GM12878 (cell line): ENCODE measurements around the gene DUOXA1. TPM values are rescaled to one million over a fixed set of nuclear protein-coding genes. Genes with fewer than 3 reads are reported as not detected.

ENCODE experiments used
- BACH1 ChIP-seq: fragments of 450-650 bp; IDR thresholded peaks from 2 replicates; pipeline ENCODE4 v1.6.1; 2017; ENCODE audit warnings: mild to moderate bottlenecking, borderline replicate concordance
- BCL11A ChIP-seq: IDR thresholded peaks from 2 replicates; pipeline ENCODE4 v1.6.1; 2011; ENCODE audit warnings: low read depth, low read length
- BHLHE40 ChIP-seq, 2 experiments: fragments of 450-650 bp in 1 of 2; IDR thresholded peaks; 2 replicates each; pipeline ENCODE4 v1.6.1; 2011 to 2017; ENCODE audit warnings: low read depth in 2 of 2, borderline replicate concordance in 1 of 2, improper control_type of control experiment in 1 of 2, low read length in 1 of 2, mild to moderate bottlenecking in 1 of 2
- HDAC2 ChIP-seq: fragments of 200-600 bp; sonication (generic); IDR thresholded peaks from 2 replicates; pipeline ENCODE4 v1.6.1; 2017
- IRF5 ChIP-seq: fragments of 450-650 bp; IDR thresholded peaks from 2 replicates; pipeline ENCODE4 v1.6.1; 2017; ENCODE audit warnings: borderline replicate concordance
- KAT2A ChIP-seq: conservative IDR thresholded peaks from 2 replicates; pipeline ENCODE4 v1.6.1; 2011; ENCODE audit warnings: low read depth, low read length; ENCODE audit not compliant: control insufficient read depth
- NFIC ChIP-seq: IDR thresholded peaks from 2 replicates; pipeline ENCODE4 v1.6.1; 2012; ENCODE audit warnings: low read depth, mild to moderate bottlenecking, inconsistent platforms, low read length, moderate library complexity
- NFXL1 ChIP-seq: fragments of 450-650 bp; IDR thresholded peaks from 2 replicates; pipeline ENCODE4 v1.6.1; 2017; ENCODE audit warnings: antibody characterized with exemption, mild to moderate bottlenecking, borderline replicate concordance
- NR2C1 ChIP-seq: fragments of 450-650 bp; IDR thresholded peaks from 2 replicates; pipeline ENCODE4 v1.6.1; 2017; ENCODE audit warnings: antibody characterized with exemption, mild to moderate bottlenecking, moderate library complexity
- RB1 ChIP-seq: fragments of 450-650 bp; formaldehyde crosslinking; IDR thresholded peaks from 2 replicates; pipeline ENCODE4 v1.6.1; 2017; ENCODE audit warnings: mild to moderate bottlenecking, borderline replicate concordance
- REST ChIP-seq: IDR thresholded peaks from 2 replicates; pipeline ENCODE4 v1.6.1; 2012; ENCODE audit warnings: mild to moderate bottlenecking, low read depth, low read length
- SREBF1 ChIP-seq: IDR thresholded peaks from 2 replicates; pipeline ENCODE4 v1.6.1; 2012; ENCODE audit warnings: mild to moderate bottlenecking, low read length
- SRF ChIP-seq, 2 experiments: IDR thresholded peaks; 2 replicates each; pipeline ENCODE4 v1.6.1; 2011; ENCODE audit warnings: low read depth in 2 of 2, low read length in 2 of 2, mild to moderate bottlenecking in 1 of 2, moderate library complexity in 1 of 2
- SUZ12 ChIP-seq: fragments of 200-600 bp; sonication (generic); IDR thresholded peaks from one replicate; pipeline ENCODE4 v1.6.1; 2018; ENCODE audit warnings: antibody characterized with exemption, mild to moderate bottlenecking; ENCODE audit not compliant: unreplicated experiment
- TCF3 ChIP-seq: IDR thresholded peaks from 2 replicates; pipeline ENCODE4 v1.6.1; 2012; ENCODE audit warnings: low read depth, mild to moderate bottlenecking, low read length, borderline replicate concordance; ENCODE audit not compliant: insufficient read depth
- ZBTB4 ChIP-seq: fragments of 450-650 bp; formaldehyde crosslinking; IDR thresholded peaks from 2 replicates; pipeline ENCODE4 v1.4.0; 2022; ENCODE audit warnings: mild to moderate bottlenecking, moderate library complexity
- polyA plus RNA-seq, 11 experiments: library from polyadenylated mRNA; depleted of rRNA in 4 of 11; unstranded in 6 of 11; stranded (reverse) in 5 of 11; fragments of >200 nt; fragmentation: Nextera tagmentation in 4 of 11; fragmentation: Illumina TruSeq in 1 of 11; extraction: Ambion mirVana in 4 of 11; extraction: Trizol in 1 of 11; gene quantifications; 1 replicate in 1 of 11; 2 replicates in 10 of 11; pipeline versions ENCODE4 v1.2.1 to v1.2.3, GENCODE V29; 2011 to 2016; ENCODE audit warnings: inconsistent platforms in 2 of 11, missing spikeins in 2 of 11, low read depth in 1 of 11
- total RNA-seq, 4 experiments: library from RNA; depleted of rRNA in 3 of 4; stranded (reverse); fragments of >200 nt in 3 of 4; fragmentation: Illumina TruSeq in 1 of 4; extraction: Trizol in 1 of 4; gene quantifications; 2 replicates each; pipeline versions ENCODE4 v1.2.1 to v1.2.3, GENCODE V29; 2013 to 2021
- TF ChIP-seq, protein P1 (sequence below): fragments of 450-650 bp; IDR thresholded peaks from 2 replicates; pipeline ENCODE4 v1.6.1; 2016; ENCODE audit warnings: mild to moderate bottlenecking
- TF ChIP-seq, protein P2 (sequence below): IDR thresholded peaks from 2 replicates; pipeline ENCODE4 v1.6.1; 2012; ENCODE audit warnings: low read depth, low read length, improper control_type of control experiment

Gene DUOXA1
- total and polyA plus RNA-seq, 10 of the 15 experiments (the other 5 are each of a cell fraction or from before 2014, with no cell fraction given) = 0.08 TPM; not detected in 9

DNA sequence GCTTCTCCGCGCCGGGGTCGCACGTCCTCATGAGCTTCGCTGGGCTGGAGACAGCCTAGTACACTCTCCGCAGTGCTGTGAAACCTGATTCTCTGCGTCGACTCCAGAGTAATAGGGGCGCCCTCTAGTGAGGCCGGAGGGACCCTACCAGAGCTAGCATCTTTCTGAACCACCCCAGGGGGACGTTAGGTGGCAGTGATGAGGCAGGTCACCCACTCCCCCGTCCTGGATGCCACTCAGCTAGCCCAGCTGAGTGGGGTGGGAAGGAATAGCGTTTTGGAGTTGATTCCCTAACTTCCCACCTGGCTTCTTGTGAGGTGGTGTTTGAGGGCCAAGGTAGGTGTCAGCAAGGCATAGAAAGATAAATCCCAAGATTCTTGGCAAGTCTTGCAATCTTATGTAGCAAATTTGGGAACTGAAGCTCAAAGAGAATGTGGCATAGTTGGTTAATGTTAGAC lies 11.5 kb downstream of the DUOXA1 start (continued):
- TF ChIP-seq ZBTB4 (CRISPR knock-in tag) (no peak), TCF3 (no peak), SREBF1 (no peak), BCL11A (no peak), BHLHE40 (IDR thresholded peaks at IDR 0.05; ENCODE audit: borderline replicate concordance in 1 of 2, low read depth in 2 of 2, low read length in 1 of 2) (peak; percentile 17 to 28; a peak in 1 of 4 replicates), REST (no peak), NR2C1 (no peak), SRF (IDR thresholded peaks at IDR 0.05; ENCODE audit: low read depth in 2 of 2, low read length in 2 of 2) (0 out of 4 replicates have a peak, but pooled peaks of 1 of the 2 experiments have one; percentile 24), KAT2A (no peak), HDAC2 (no peak), SUZ12 (no peak), NFXL1 (no peak), RB1 (peak; percentile 20; the same call in 1 of the 2 replicates), IRF5 (no peak), BACH1 (no peak), NFIC (no peak)
- TF ChIP-seq, protein P1, sequence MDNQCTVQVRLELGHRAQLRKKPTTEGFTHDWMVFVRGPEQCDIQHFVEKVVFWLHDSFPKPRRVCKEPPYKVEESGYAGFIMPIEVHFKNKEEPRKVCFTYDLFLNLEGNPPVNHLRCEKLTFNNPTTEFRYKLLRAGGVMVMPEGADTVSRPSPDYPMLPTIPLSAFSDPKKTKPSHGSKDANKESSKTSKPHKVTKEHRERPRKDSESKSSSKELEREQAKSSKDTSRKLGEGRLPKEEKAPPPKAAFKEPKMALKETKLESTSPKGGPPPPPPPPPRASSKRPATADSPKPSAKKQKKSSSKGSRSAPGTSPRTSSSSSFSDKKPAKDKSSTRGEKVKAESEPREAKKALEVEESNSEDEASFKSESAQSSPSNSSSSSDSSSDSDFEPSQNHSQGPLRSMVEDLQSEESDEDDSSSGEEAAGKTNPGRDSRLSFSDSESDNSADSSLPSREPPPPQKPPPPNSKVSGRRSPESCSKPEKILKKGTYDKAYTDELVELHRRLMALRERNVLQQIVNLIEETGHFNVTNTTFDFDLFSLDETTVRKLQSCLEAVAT = no peak
- TF ChIP-seq, protein P2, sequence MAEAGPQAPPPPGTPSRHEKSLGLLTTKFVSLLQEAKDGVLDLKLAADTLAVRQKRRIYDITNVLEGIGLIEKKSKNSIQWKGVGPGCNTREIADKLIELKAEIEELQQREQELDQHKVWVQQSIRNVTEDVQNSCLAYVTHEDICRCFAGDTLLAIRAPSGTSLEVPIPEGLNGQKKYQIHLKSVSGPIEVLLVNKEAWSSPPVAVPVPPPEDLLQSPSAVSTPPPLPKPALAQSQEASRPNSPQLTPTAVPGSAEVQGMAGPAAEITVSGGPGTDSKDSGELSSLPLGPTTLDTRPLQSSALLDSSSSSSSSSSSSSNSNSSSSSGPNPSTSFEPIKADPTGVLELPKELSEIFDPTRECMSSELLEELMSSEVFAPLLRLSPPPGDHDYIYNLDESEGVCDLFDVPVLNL = no peak
